Activated T-helper 17 cell treated with anti-CD3 and anti-CD28 coated beads, Interleukin-2, amount 50 U/mL, for 72 hours (primary cell): ENCODE data around the gene PEG3. TPM values are rescaled to one million over a fixed set of nuclear protein-coding genes. Genes with fewer than 3 reads are reported as not detected.
"Not testable (repeated sequence)": the region's sequence is repeated elsewhere in the genome, so short reads cannot be mapped to it uniquely, and the experiment has no call there.

Source experiments
- ATAC-seq: fragments of 150-1000 bp; cut with Tn5 transposase; replicated peaks from 2 replicates; pipeline ENCODE4 v1.10.0; 2021; ENCODE audit warnings: mild to moderate bottlenecking, moderate library complexity
- H3K27ac Mint-ChIP-seq: one replicate; pipeline ENCODE4 v1.8.0; 2022; ENCODE audit warnings: mixed read lengths
- H3K27me3 Mint-ChIP-seq: one replicate; pipeline ENCODE4 v1.8.0; 2022; ENCODE audit warnings: mixed read lengths
- H3K36me3 Mint-ChIP-seq: one replicate; pipeline ENCODE4 v1.8.0; 2022; ENCODE audit warnings: low read depth, mild to moderate bottlenecking, mixed read lengths
- H3K4me1 Mint-ChIP-seq: one replicate; pipeline ENCODE4 v1.8.0; 2022; ENCODE audit warnings: mixed read lengths
- H3K4me3 Mint-ChIP-seq: one replicate; pipeline ENCODE4 v1.8.0; 2022; ENCODE audit warnings: mild to moderate bottlenecking, mixed read lengths
- H3K9me3 Mint-ChIP-seq: one replicate; pipeline ENCODE4 v1.8.0; 2022; ENCODE audit warnings: mixed read lengths
- total RNA-seq, 2 donors: library from RNA; stranded (reverse); gene quantifications; one replicate each; pipeline ENCODE4 v1.2.3, GENCODE V29; 2022

The PEG3 gene
- under 1 TPM in 1 of 2 donors, not detected in 1; 0.04 TPM for total RNA-seq

- H3K36me3 Mint-ChIP-seq = no peaks in the 10 kb centered on the region
- H3K9me3 Mint-ChIP-seq = peaks cover 13% of the 10 kb centered on the region
- H3K27me3 Mint-ChIP-seq = peaks cover 7% of the 10 kb centered on the region
- no peak for ATAC-seq
- H3K4me3 Mint-ChIP-seq = no peak within 1 kb of the TSS
- no peak within 1 kb of the TSS for H3K27ac Mint-ChIP-seq
- H3K4me1 Mint-ChIP-seq = no peaks in the 10 kb centered on the region
These were observed at the start of gene PEG3, which contains the start of gene ZIM2 for GRCh38 chr19:56840451-56841192. Gene PEG3 (minus strand): TSS chr19:56840726. CDS start chr19:56824655, 16,071 bp downstream. Gene ZIM2 (minus strand): TSS chr19:56840726. CDS start chr19:56824277, 16,449 bp downstream.

- Mint-ChIP-seq H3K4me1 (no peaks in the 10 kb centered on the region), H3K27ac (no peak overlapping the region), H3K9me3 (peaks cover 32% of the 10 kb centered on the region), H3K27me3 (peaks cover 1% of the 10 kb centered on the region), H3K36me3 (no peaks in the 10 kb centered on the region), H3K4me3 (no peak overlapping the region)
- ATAC-seq = no peak
These were observed 44.9 kb upstream of the PEG3 start for GRCh38 chr19:56885173-56885985.

GRCh38 chr19:56884441-56884840 is 43.9 kb upstream of the PEG3 start:
- Mint-ChIP-seq H3K4me3 (no peak overlapping the region), H3K27me3 (no peaks in the 10 kb centered on the region), H3K27ac (no peak overlapping the region), H3K4me1 (no peaks in the 10 kb centered on the region), H3K9me3 (peaks cover 33% of the 10 kb centered on the region), H3K36me3 (no peaks in the 10 kb centered on the region)
- no peak for ATAC-seq

- H3K27ac Mint-ChIP-seq = no peak overlapping the region
- H3K4me3 Mint-ChIP-seq = no peak overlapping the region
- H3K36me3 Mint-ChIP-seq = no peaks in the 10 kb centered on the region
- H3K27me3 Mint-ChIP-seq = no peaks in the 10 kb centered on the region
- peaks cover 22% of the 10 kb centered on the region for H3K9me3 Mint-ChIP-seq
- no peak for ATAC-seq
- no peaks in the 10 kb centered on the region for H3K4me1 Mint-ChIP-seq
These were observed 40.2 kb upstream of the PEG3 start for GRCh38 chr19:56880592-56881190.

- H3K4me3 Mint-ChIP-seq = no peak overlapping the region
- no peaks in the 10 kb centered on the region for H3K4me1 Mint-ChIP-seq
- no peaks in the 10 kb centered on the region for H3K27me3 Mint-ChIP-seq
- H3K36me3 Mint-ChIP-seq = no peaks in the 10 kb centered on the region
- peaks cover 32% of the 10 kb centered on the region for H3K9me3 Mint-ChIP-seq
- ATAC-seq = no peak
- H3K27ac Mint-ChIP-seq = no peak overlapping the region
These were observed 36.7 kb upstream of the PEG3 start for GRCh38 chr19:56877069-56877715.

GRCh38 chr19:56875717-56876116 is 35.2 kb upstream of the PEG3 start:
- no peak overlapping the region for H3K4me3 Mint-ChIP-seq
- no peaks in the 10 kb centered on the region for H3K27me3 Mint-ChIP-seq
- no peaks in the 10 kb centered on the region for H3K36me3 Mint-ChIP-seq
- peaks cover 29% of the 10 kb centered on the region for H3K9me3 Mint-ChIP-seq
- no peaks in the 10 kb centered on the region for H3K4me1 Mint-ChIP-seq
- no peak for ATAC-seq
- H3K27ac Mint-ChIP-seq = no peak overlapping the region

GRCh38 chr19:56874530-56874929 is 34.0 kb upstream of the PEG3 start:
- no peaks in the 10 kb centered on the region for H3K27me3 Mint-ChIP-seq
- H3K27ac Mint-ChIP-seq = no peak overlapping the region
- no peak for ATAC-seq
- no peaks in the 10 kb centered on the region for H3K36me3 Mint-ChIP-seq
- H3K4me3 Mint-ChIP-seq = no peak overlapping the region
- peaks cover 29% of the 10 kb centered on the region for H3K9me3 Mint-ChIP-seq
- H3K4me1 Mint-ChIP-seq = no peaks in the 10 kb centered on the region

- no peaks in the 10 kb centered on the region for H3K4me1 Mint-ChIP-seq
- no peak overlapping the region for H3K4me3 Mint-ChIP-seq
- ATAC-seq = no peak
- H3K36me3 Mint-ChIP-seq = no peaks in the 10 kb centered on the region
- H3K9me3 Mint-ChIP-seq = peaks cover 33% of the 10 kb centered on the region
- no peak overlapping the region for H3K27ac Mint-ChIP-seq
- no peaks in the 10 kb centered on the region for H3K27me3 Mint-ChIP-seq
These were observed 33.0 kb upstream of the PEG3 start for GRCh38 chr19:56873493-56873892.

- H3K4me1 Mint-ChIP-seq = no peaks in the 10 kb centered on the region
- H3K9me3 Mint-ChIP-seq = peaks cover 30% of the 10 kb centered on the region
- no peaks in the 10 kb centered on the region for H3K36me3 Mint-ChIP-seq
- no peak overlapping the region for H3K4me3 Mint-ChIP-seq
- no peak overlapping the region for H3K27ac Mint-ChIP-seq
- H3K27me3 Mint-ChIP-seq = no peaks in the 10 kb centered on the region
- no peak for ATAC-seq
These were observed 29.4 kb upstream of the PEG3 start for GRCh38 chr19:56869886-56870285.

- no peaks in the 10 kb centered on the region for H3K36me3 Mint-ChIP-seq
- H3K27ac Mint-ChIP-seq = no peak overlapping the region
- ATAC-seq = no peak
- H3K27me3 Mint-ChIP-seq = no peaks in the 10 kb centered on the region
- H3K9me3 Mint-ChIP-seq = peaks cover 28% of the 10 kb centered on the region
- H3K4me1 Mint-ChIP-seq = no peaks in the 10 kb centered on the region
- no peak overlapping the region for H3K4me3 Mint-ChIP-seq
These were observed 27.9 kb upstream of the PEG3 start for GRCh38 chr19:56868446-56868845.

GRCh38 chr19:56866538-56866937 is 26.0 kb upstream of the PEG3 start:
- H3K4me1 Mint-ChIP-seq = no peaks in the 10 kb centered on the region
- H3K4me3 Mint-ChIP-seq = no peak overlapping the region
- no peak for ATAC-seq
- H3K9me3 Mint-ChIP-seq = peaks cover 23% of the 10 kb centered on the region
- no peak overlapping the region for H3K27ac Mint-ChIP-seq
- H3K36me3 Mint-ChIP-seq = no peaks in the 10 kb centered on the region
- no peaks in the 10 kb centered on the region for H3K27me3 Mint-ChIP-seq

GRCh38 chr19:56864443-56865125 is 24.1 kb upstream of the PEG3 start:
- no peaks in the 10 kb centered on the region for H3K27me3 Mint-ChIP-seq

GRCh38 chr19:56862741-56863140 is 22.2 kb upstream of the PEG3 start:
- no peak for ATAC-seq
- H3K27me3 Mint-ChIP-seq = no peaks in the 10 kb centered on the region
- H3K4me3 Mint-ChIP-seq = no peak overlapping the region
- H3K9me3 Mint-ChIP-seq = peaks cover 15% of the 10 kb centered on the region
- H3K27ac Mint-ChIP-seq = no peak overlapping the region
- H3K4me1 Mint-ChIP-seq = no peaks in the 10 kb centered on the region
- no peaks in the 10 kb centered on the region for H3K36me3 Mint-ChIP-seq

More at GRCh38 chr19:56864443-56865125, 24.1 kb upstream of the PEG3 start:
- Mint-ChIP-seq H3K27ac (no peak overlapping the region), H3K4me3 (no peak overlapping the region), H3K4me1 (no peaks in the 10 kb centered on the region), H3K9me3 (peaks cover 16% of the 10 kb centered on the region), H3K36me3 (no peaks in the 10 kb centered on the region)
- ATAC-seq = no peak

- H3K9me3 Mint-ChIP-seq = peaks cover 16% of the 10 kb centered on the region
- not testable (repeated sequence) for H3K27me3 Mint-ChIP-seq, H3K27ac Mint-ChIP-seq, ATAC-seq, H3K4me1 Mint-ChIP-seq, H3K36me3 Mint-ChIP-seq, H3K4me3 Mint-ChIP-seq
These were observed 19.9 kb upstream of the PEG3 start for GRCh38 chr19:56860409-56860808.
